Measurements from ENCODE around the gene CST3.
A peak's percentile ranks its signal among the peaks of the same experiment; 100 is the strongest.

Gene CST3

GRCh38 chr20:23647346-23647745 lies 9.6 kb upstream of the CST3 start:
- no peak for TF ChIP-seq JUND (IDR thresholded peaks at IDR 0.05; ENCODE audit: low read depth)
- DNase-seq (ENCODE audit: low read depth in 1 of 2, low spot score in 1 of 2) = no peak
- in situ Hi-C loops (cut with HindIII; ENCODE audit: low pct_unique_long_range_greater_than_20kb, low sequenced_read_pairs) = no loop called here

DNA sequence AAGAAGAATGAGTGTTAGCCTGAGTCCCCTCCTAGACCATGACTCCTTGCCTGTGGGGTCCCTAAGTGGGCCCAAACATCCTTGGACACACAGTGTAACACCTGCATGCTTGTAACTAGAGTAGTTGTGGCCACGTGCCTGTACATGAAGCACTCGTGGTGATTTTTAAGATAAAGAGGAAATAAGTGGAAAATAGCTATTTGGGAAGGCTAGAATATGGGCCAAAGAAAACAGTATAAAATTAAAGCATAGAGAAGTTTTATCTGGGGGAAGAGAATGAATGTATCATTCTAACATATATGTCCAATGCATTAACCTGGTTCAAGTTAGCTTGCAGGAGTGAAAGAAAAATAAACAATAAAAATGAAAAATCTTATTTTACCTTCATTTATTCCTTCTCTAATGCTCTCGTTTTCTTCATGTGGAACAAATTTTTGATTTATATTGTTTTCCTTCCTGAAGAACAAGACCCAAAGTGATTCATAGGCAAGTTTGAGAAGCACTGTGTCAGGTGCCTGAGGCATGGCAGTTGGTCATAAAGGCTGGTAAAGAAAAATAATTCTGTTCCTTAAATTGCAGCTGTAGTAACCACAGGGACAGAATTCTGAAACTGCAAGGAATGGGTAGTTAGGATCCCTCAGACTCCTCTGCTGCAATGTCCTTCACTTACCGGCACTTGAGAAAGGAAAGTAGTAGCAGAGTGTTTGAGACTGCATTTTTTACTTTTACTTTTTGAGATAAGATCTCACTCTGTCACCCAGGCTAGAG lies 8.5 kb upstream of the CST3 start:
- in situ Hi-C loops (cut with HindIII; ENCODE audit: low pct_unique_long_range_greater_than_20kb, low sequenced_read_pairs) = no loop called here
- DNase-seq (ENCODE audit: low read depth in 1 of 2, low spot score in 1 of 2) = no peak
- no peak for TF ChIP-seq JUND (IDR thresholded peaks at IDR 0.05; ENCODE audit: low read depth)

- TF ChIP-seq JUND (IDR thresholded peaks at IDR 0.05; ENCODE audit: low read depth) = no peak
- in situ Hi-C loops (cut with HindIII; ENCODE audit: low pct_unique_long_range_greater_than_20kb, low sequenced_read_pairs) = no loop called here
- no peak for DNase-seq (ENCODE audit: low read depth in 1 of 2, low spot score in 1 of 2)
These were observed 7.8 kb upstream of the CST3 start for GRCh38 chr20:23645575-23645974.

DNA sequence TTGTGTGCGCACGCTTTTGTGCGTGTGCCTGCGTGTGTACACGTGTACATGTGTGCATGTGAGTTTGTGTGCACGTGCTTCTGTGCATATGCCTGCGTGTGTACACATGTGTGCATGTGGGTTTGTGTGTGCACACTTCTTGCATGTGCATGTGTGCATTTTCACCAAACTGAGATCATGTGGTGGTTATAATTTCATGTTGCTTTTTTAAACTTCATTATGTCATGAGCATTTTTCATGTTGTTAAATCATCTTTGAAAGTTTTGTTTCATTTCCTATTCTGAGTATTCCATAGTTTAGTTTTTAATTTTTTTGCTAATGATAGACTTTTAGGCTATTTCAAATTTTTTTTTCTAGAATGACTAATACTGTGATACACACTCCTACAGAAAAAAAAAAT lies 6.4 kb upstream of the CST3 start:
- in situ Hi-C loops (cut with HindIII; ENCODE audit: low pct_unique_long_range_greater_than_20kb, low sequenced_read_pairs) = no loop called here
- DNase-seq (ENCODE audit: low read depth in 1 of 2, low spot score in 1 of 2) = no peak
- TF ChIP-seq JUND (IDR thresholded peaks at IDR 0.05; ENCODE audit: low read depth) = no peak

DNA sequence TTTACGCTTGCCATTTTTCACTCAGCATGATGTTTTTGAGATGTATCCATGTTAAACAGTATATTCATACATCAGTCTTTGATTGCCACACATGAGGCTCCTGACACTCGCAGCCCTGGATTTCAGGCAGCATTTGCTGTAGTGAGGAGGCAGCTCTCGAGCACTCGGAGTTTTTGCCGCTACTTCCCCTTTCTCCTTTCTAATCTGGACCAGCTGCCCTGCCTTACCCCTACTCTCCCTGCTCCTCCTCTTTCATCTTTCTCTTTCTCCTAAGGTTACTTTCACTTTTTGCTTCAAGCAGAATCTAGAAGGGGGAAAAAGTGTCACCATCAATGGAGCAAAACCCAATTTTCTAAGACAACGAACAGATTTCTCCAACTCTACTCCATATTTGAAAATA lies 5.9 kb upstream of the CST3 start:
- TF ChIP-seq JUND (IDR thresholded peaks at IDR 0.05; ENCODE audit: low read depth) = no peak
- in situ Hi-C loops (cut with HindIII; ENCODE audit: low pct_unique_long_range_greater_than_20kb, low sequenced_read_pairs) = no loop called here
- no peak for DNase-seq (ENCODE audit: low read depth in 1 of 2, low spot score in 1 of 2)

GRCh38 chr20:23641936-23642751 lies 4.4 kb upstream of the CST3 start:
- in situ Hi-C loops (cut with HindIII; ENCODE audit: low pct_unique_long_range_greater_than_20kb, low sequenced_read_pairs) = no loop called here
- TF ChIP-seq JUND (IDR thresholded peaks at IDR 0.05; ENCODE audit: low read depth) = no peak
- DNase-seq (ENCODE audit: low read depth in 1 of 2, low spot score in 1 of 2) = no peak

DNA sequence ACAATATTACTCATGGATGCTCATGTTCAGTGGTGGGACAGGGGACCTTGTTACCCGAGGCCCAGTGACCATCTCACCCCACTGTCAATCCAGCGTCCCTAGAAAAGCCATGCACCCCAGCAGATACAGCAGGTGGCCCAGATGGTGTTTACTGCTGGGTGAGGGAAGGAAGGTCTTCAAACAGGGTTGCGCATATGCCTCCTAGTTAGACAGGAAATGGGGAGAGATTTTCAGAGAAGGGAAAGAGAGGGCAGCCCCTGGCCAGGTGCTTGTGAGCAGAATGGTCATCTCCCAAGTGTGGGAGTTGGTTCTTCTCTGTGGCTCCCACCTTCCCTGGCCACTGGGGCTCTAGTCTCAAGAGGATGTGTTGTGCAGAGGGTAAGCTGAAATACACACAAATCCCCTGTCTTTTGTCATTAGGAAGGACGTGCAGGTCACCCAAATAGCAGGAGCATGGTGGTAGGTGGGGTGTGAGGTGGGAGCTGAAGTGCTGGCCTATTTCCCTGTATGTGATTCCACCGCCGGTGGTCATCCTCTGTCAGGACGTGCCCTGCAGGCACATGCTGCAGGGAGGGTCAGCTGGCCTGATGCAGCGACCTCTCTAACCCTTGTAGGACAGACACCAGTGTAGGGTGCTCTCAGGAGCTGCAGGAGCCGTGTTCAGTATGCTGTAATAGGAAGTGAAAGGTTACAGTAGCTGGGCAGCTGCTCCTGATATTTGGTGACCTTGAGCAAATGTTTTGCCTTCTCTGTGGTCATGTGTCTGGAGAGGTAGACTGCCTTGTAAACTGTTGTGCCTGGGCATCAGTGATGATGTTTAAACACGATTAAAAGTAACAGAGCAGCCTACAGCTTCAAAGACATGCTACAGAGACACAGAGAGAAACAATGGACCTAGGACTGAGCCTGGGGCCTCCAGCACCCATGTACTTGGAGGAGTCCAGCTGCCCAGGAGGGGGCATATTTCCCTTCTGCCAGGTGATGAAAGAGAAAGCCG lies 3.2 kb upstream of the CST3 start:
- no peak for DNase-seq (ENCODE audit: low read depth in 1 of 2, low spot score in 1 of 2)
- no peak for TF ChIP-seq JUND (IDR thresholded peaks at IDR 0.05; ENCODE audit: low read depth)
- in situ Hi-C loops (cut with HindIII; ENCODE audit: low pct_unique_long_range_greater_than_20kb, low sequenced_read_pairs) = no loop called here

DNA sequence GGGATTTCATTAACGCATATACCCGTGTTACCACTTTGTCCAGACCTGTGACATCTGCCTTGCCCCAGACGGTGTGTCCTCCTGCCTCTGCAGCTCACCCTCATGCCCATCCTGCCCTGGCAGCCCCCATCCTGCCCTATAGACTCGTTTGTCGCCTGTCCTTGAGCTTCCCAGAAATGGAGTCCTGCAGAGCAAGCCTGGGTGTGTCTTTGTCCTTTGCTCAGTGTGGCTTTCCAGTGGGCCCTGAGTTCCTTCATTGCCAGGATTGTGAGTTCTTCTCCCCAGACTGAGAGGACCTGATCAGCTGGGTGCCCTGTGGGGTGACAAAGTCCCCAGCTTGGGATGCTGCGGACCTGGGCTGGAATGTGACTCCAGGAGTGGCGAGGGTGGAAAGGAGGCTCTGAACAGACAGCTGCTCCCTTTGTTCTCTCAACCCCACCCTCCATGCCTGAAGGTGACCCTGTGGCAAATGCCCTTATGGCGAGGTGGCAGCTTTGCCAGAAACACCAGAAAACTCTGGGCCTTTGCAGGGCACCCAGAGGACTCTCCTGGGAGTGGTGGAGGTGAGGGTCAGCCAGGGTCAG lies 2.4 kb upstream of the CST3 start:
- TF ChIP-seq JUND (IDR thresholded peaks at IDR 0.05; ENCODE audit: low read depth) = no peak
- no peak for DNase-seq (ENCODE audit: low read depth in 1 of 2, low spot score in 1 of 2)
- in situ Hi-C loops (cut with HindIII; ENCODE audit: low pct_unique_long_range_greater_than_20kb, low sequenced_read_pairs) = no loop called here

- peak in 1 of 2 experiments; percentile 30 for DNase-seq (ENCODE audit: low read depth in 1 of 2, low spot score in 1 of 2)
- TF ChIP-seq JUND (IDR thresholded peaks at IDR 0.05; ENCODE audit: low read depth) = no peak
- in situ Hi-C loops (cut with HindIII; ENCODE audit: low pct_unique_long_range_greater_than_20kb, low sequenced_read_pairs) = no loop called here
These were observed 1.8 kb upstream of the CST3 start for GRCh38 chr20:23639490-23639958.

GRCh38 chr20:23638309-23638708 lies 554 bp upstream of the CST3 start:
- TF ChIP-seq JUND (IDR thresholded peaks at IDR 0.05; ENCODE audit: low read depth) = no peak

DNA sequence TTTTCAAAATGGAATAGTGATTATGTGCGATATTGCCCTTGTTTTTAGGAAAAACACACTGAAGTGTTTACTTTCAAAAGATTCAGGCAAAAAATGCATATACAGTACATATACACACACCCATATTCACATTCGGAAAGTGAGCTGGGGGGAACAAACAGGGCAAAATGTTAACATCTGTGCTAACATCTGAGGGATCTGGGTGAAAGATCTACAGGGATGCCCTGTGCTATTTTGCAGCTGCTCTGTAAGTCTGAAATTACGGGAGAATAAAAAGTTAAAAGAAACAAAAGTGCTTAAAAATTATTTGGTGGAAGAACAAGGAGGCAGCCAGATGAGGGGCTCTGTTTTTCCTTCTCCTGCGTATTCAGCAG lies 860 bp downstream of the CST3 start:
- DNase-seq (ENCODE audit: low read depth in 1 of 2, low spot score in 1 of 2) = no peak
- in situ Hi-C loops (cut with HindIII; ENCODE audit: low pct_unique_long_range_greater_than_20kb, low sequenced_read_pairs) = no loop called here
- TF ChIP-seq JUND (IDR thresholded peaks at IDR 0.05; ENCODE audit: low read depth) = no peak

More at GRCh38 chr20:23638309-23638708, 554 bp upstream of the CST3 start:
- no peak for DNase-seq (ENCODE audit: low read depth in 1 of 2, low spot score in 1 of 2)
- in situ Hi-C loops (cut with HindIII; ENCODE audit: low pct_unique_long_range_greater_than_20kb, low sequenced_read_pairs) = no loop called here
